Activated CD4-positive, alpha-beta T cell treated with anti-CD3 and anti-CD28 coated beads, Interleukin-2, amount 50 U/mL, for 1 hour (primary cell): ENCODE results near the gene SFMBT2.

Source experiments
- DNase-seq: peaks from one replicate; pipeline ENCODE4 v3.0.0-alpha.2; 2020

Gene SFMBT2

DNA sequence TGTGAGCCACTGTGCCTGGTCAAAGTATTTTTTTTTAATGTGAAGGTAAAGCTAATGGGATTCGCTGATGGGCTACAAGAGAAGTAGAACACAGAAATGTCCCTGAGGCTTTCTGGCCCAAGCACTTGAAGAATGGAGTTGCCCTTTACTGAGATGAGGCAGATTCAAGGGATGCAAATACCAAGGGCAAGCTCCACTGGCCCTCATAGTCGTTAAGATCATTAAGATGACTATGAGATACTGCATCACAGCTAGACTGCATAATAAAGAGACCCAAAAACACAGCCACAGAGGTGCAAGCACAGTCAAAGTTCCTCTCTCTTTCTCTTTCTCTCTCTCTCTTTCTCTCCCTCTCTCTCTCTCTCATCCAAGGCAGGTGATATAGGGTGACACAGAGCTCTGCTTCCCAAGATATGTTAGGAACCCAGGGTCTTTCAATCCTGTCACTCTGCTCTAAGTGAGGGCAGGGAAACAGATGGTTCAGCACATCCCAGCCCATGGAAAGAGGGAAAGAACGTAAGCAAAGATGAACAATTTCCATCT is 117.4 kb downstream of the SFMBT2 start:
- no peak for DNase-seq

DNA sequence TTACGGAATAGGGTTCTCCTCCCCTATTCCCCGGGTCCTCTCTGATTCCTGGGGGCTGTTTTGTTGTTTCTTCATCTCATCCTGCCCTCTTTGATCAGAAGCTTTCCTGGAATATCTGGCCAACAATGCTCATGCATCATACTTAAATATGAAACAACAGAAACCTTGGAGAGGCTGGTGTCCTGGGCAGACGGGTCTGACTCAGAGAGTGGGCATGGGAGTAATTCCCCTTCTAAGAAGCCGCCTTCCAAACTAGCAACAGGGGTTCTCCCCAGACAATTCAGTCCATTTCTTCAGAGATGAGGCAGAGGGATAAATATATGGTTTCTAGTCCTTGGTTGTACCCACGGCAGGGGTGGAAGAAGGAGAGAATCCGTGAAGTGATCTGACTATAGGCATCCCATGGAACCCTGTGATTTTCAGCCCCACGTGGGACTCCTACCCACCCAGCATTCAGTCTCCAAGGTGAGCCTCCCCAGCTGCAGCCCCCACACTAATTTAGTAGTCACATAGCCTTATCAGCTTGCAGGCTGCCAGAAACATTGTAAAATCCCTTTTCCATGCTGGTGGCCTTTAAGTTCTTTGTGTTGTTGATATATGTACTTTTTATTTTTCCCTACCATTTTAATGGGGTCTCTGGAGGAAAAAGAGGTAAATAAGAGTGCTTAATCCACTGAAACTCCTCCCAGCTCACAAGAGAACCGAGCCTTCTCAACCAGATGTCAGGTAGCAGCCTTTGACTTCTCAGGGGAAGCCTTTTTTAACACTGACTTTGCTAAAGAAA is 119.2 kb downstream of the SFMBT2 start:
- DNase-seq: no peak

DNA sequence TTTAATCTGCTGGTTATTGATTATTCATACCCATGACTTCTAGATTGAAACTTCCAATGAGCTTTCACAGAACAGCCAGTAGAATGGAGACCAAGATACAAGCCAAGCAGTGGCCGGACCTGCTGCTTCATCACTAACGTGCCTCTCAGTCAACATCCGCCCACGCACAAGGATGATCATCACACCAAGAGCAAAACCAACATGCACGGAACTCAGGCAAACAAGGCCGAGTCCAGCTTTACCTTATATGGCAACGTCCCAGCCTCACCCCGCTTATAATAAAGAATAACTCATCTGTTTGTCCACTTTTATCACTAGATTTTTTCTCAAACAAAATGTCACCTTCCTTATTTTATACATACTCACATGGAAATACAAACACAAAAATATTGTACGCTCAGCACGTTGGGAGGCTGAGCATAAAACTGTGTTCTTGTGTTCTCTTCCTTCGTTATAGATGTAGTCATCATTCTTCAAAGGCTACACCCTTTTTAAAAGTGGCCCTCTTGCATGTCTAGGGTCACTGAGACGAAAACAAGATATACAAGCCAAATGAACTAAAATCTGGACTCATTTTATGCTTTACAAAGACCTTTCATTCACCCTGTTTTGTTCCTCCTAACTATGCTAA is 122.7 kb downstream of the SFMBT2 start:
- DNase-seq: no peak

DNA sequence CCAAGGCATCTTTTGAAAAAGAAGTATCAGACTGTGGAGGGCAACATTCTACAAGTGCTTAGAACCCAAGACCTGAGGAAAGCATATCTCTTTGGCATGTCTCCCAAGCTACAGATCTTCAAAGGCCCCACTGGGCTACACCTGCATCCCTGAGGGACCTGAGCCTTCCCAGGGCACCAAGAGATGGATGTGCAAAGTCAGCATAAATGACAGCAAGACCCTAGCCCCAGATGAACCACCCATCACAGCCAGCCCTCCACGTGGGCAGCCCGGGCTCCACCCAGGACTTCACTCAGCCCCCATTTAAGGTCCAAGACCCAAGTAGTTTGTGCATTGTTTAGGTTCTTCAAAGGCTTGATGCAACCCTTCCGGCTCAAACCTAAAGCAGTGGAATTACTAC is 123.5 kb downstream of the SFMBT2 start:
- DNase-seq: no peak

DNA sequence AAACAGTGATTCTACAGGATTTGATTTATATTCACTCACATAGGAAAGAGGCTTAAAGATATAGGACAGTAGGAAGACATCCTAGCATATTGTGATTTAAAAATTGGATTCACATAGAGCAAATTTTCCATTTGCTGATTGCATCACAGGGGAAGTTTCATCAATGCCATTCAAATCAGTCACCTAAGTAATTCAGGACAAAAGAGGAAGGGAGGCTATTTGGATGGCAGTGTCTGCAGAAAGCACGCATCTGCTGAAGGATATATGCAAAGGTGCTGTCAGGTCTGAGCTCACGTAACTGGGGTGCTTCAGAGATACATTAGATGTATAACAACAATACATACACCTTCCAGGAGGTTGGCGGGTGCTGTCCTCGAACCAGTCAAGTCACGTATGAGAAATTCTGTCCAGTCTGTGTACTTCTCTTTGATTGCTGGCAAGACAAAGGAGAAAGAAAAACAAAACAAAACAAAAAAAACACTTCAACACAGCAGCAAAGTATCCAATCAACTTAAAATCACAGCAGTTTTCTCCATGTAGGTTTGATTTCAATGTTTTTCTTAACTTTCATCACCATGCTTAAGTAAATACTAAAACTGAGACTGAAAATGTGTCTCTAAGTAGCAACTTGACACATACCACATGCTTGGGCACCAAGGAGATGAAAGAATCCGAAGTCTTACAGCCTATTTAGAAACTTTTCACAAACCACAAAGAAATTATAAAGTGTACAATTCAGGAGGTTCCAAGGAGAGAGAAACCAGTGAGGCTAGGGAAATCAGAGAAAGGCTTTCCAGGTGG is 125.1 kb downstream of the SFMBT2 start:
- no peak for DNase-seq

DNA sequence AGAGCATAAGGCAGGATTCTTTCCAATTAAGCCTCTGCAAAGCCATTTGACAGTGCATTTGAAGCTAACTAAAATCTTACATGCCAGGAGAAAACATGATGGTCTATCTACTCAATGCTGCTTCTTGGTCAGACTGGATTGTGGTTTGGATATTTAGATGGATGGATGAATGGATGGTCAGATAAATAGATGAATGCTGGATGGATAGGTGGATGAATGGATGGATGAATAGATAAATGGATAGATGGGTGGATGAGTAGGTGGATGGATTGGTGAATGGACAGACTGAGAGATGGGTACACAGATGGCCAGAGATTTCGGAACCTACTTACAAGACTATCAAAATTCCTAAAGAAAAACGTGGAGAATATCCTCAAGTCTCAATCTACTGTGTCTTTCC is 127.6 kb downstream of the SFMBT2 start:
- no peak for DNase-seq

DNA sequence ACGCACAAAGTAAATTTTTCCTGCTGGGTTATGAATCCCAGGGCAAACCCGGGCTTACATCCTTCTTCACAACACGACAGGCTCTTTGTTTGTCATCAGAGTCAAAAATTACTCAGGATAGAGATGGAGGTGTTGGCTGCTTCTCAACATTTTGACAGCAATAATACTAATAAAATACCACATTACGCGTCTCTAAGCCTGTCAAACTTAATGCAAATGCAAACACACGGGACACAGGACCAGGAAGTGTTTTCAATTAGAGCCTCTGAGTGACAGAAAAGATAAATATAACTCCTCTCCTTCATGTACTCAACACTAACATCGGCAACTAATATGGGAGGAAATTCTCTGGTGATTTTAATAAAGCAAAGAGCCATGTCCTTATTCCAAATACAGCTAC is 128.4 kb downstream of the SFMBT2 start:
- no peak for DNase-seq

DNA sequence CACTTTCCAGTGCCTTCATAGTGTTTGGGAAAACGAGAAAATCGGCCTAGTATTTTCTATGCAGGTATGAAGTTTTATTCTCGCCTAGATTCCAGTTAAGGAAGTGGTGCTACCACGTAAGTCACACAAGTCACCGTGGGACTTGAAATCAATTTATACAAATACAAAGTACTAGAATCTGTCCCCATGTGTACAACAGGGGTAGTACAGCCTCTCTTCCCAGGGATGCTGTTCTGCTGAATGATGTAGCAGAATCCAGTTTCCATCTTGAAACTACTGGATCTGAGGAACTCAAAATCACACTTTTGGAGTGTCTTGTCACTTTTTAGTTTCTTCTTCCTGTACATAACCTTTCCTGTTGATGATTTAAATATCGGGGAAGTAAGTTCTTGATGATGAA is 129.4 kb downstream of the SFMBT2 start:
- DNase-seq: no peak

DNA sequence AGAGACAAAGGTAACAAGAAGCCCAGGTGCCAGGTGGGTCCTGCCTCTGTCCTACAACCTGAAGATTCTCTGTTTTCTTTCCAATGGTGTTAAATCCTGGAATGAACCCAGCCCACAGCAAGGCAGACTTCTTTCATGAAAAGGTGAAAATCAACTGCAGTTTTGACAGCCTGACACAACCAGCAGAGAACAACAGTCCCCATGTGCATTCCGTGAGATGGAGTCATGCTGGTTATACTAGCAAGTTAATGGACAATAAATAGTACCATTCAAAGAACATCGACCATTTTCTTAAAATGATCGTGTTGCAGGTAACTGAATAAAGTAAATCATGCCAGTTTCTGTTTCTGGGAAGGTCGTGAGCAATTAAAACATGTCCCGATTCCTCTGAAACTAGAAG is 131.5 kb downstream of the SFMBT2 start:
- DNase-seq: no peak

DNA sequence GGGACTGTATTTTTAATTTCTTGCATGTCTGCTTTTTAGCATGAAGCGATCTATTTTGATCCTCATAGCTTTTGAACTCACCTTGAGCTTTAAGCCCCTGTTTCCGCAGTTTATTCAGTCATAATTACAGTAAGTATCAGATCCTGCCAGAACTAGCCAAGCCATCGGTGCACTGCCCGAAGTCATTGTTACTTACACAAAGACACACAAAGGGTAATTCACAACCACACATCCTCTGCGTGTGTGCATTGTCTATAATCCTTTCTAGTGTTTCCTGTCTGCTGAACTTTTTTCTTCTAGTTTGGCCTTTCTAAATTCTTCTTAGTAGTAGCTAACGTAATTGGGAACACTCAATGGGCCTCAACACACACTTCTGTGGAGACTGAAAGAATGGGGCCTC is 133.0 kb downstream of the SFMBT2 start:
- DNase-seq: no peak

DNA sequence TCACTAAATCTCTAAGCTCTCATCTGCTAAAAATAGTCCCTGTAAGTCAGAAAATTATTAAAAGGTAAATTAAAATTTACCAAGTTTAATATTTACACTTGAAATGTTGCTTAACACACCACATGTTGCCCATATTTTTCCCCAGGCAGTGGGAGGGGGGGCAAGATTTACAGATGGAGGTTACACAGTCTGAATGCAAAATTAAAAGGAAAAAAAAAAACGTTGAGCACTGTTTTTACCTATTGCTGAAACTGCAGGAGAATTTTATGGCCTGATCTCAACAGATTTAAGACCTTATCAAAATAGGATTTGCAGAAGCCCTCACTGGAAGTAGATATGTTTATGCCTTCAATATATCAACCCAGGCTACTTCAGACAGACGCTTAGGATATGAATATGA is 133.4 kb downstream of the SFMBT2 start:
- no peak for DNase-seq

DNA sequence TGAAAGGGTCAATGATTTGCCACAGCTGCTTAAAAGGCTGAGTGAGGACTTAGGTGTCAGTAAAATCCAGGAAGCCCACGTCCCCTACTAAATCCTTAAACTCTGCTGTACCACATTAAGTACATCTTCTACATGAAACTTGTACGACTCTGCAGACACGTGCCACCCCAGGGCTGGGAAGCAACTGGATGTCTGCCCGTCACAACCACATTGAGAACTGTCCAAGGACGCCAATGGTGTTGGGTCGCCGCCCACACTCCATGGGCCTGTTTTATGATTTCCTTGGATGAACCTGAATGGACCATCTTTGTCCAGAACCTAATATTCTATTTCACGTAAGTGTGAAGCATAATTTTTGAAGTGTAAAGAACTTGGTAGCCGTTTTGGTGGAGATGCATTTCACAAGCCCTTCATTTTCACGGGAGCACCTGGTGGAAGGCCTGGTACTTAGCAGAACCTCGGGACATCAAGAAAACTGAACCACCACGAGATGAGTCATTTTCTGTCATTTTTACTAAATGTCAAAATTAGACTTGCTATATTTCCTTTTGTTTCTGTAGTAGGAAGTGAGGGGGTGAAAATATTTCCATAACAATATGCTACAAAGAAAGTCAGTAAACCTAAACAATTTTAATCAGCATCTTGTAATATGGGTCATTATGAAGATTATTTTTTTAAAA is 134.9 kb downstream of the SFMBT2 start:
- DNase-seq: no peak

DNA sequence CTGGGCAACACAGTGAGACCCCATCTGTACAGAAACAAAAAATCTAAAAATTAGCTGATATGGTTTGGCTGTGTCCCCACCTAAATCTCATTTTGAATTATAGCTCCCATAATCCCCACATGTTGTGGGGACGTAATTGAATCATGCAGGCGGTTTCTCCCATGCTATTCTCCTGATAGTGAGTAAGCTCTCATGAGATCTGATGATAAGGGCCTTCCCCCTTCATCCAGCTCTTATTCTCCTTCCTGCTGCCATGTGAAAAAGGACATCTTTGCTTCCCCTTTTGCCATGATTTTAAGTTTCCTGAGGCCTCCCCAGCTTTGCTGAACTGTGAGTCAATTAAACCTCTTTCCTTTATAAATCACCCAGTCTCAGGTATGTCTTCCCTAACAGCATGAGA is 136.5 kb downstream of the SFMBT2 start:
- DNase-seq: no peak

DNA sequence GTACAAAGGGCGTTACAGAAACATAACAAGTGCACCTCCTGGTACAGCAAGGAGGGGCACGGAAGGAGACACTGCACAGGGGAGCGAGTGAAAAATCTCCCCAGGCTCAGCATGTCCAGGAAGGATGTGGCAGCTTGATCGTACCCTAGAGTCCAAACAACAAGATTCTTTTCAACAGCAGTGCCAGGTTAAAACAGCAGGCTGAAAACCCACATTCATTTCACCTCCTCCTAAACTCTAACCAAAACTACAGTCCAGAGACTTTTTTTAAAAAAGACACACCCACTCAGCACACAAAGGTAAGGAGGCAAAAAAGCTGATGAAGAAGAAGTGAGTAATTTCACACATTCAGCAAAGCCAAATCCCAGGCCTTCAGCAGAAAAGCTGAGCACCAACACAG is 138.8 kb downstream of the SFMBT2 start:
- peak; percentile 17 for DNase-seq

DNA sequence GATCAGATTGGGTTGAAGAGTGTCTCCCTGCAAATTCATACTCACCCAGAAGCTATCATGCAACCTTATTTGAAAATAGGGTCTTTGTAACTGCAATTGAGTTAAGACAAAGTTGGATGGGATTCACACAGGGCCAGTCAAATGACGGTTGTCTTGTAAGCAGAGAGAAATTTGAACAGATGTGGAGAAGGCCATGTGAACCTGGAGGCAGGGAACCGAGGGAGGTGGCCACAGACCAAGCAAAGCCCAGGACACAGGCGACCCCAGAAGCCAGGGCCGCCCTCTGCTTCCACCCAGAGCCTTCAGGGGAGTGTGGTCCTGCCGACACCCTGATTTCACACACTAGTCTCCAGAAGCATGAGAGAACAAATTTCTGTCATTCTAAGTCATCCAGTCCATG is 140.8 kb downstream of the SFMBT2 start:
- no peak for DNase-seq

DNA sequence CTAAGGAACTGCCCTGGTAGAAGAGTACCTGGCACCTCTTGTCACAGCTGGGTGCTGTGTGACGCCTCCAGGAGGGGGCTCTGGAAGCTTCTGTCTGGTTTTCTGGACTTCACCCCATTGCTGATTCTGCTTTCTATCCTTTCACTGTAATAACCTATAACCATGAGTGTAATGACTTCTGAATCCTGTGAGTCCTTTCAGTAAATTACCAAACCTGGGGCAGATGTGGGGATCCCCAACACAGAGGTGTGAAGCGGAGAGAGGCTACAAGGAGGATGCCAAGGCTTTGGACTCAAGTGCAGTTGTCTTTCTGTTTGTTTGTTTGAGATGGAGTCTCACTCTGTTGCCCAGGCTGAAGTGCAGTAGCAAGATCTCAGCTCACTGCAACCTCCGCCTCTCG is 143.7 kb downstream of the SFMBT2 start:
- no peak for DNase-seq

DNA sequence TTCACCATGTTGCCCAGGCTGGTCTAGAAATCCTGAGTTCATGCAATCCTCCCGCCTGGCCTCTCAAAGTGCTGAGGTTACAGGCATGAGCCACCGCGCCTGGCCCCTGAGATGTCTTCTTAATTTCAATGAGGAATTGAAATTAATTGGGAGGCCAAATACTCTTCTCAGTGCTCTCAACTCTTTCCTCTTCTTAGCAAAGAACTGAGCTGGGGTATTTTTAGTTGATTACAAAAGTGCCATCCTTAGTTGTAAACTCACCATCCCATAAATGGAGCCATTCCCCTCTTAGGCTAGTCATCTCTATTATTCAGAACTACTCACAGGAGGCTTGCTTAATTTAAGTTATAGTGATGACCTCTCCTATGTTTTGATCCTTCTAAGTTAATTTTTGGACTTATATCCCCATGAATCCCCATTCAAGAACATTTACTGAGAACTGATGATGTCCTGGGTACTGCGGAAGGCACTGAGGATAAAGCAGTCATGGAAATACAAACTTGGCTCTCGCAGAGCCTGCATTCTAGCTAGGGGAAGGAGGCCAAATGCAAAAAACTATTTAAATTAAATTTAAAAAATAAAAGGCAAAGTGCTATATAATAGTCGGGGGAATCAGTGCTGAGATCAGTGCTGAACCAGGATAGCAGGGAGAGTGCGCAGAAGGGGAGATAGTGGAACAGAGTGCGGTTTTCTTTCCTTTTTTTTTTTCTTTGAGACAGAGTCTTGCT is 145.3 kb downstream of the SFMBT2 start:
- DNase-seq: no peak

DNA sequence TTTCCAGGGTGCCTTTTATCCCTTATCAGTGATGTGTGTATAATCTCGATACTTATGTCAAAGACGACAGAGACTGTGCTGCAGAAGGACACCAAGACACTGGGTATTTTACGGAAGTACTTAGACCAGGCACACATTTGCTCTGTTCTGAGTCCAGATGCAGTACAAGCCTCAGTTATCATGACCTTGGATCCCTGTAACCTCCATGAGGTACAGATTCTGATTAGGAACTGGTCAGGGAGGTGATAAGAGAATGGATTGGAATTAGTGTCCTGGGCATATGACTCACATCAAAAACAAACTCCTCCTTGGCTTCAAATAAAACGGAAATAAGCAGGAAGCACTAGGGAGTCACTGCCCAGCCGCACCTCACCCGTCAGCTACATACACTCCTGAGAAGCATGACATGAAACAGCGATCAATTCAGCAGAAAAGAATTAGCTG is 146.5 kb downstream of the SFMBT2 start:
- no peak for DNase-seq

DNA sequence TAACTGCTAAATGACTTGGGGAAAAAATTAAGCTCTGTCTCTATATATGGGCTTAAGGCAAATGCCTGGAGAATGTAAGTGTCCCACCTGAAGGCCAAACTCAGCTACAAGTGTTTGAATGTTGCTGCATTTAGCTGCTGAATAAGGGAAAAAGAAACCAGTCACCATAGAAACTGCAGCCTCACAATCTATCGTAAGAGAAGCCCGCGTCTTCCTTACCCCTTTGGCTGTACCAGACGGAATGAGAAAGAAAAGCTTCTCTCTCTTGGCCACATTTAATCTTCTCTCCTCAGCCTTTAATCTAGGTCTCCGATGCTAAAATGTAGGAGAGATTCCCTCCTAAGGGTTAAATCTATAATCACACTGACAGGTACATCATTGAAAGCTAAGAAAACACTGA is 147.2 kb downstream of the SFMBT2 start:
- no peak for DNase-seq

DNA sequence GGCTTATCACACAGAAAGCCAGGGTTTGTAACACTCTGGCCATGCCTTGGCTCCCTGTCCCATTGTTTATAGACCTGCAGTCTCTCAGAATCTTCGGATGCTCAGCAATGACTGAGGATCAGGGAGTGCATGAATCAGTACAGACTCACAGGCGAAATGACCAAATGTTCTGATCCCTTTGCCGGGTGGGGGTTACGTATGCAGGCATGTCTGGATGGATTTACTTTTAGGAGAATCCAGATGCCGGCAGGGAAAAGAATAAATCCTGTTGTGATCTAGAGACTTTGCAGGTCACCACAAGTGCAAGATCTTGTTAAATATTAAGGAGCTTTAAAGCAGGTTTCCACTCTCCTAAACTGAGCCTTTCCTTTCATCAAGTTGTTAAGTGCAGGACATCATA is 149.5 kb downstream of the SFMBT2 start:
- no peak for DNase-seq

DNA sequence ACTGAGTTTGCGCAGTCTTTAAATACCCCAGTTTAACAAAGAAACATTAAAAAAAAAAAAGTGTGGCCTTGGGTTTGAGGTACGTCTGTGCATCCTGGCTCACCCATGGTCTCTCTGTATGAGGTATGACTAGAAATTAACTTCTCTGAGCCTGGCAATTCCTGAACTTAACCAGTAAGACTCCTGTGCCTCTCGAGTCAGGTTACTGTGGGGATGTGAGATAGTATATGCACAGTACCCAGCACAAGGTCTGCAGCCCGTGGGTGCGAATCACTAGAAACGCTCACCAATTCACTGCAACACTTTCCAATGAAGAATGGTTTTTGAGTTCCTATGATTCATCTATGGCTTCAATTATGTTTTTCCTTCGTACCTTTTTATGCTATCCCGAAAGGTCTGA is 149.9 kb downstream of the SFMBT2 start:
- DNase-seq: no peak

DNA sequence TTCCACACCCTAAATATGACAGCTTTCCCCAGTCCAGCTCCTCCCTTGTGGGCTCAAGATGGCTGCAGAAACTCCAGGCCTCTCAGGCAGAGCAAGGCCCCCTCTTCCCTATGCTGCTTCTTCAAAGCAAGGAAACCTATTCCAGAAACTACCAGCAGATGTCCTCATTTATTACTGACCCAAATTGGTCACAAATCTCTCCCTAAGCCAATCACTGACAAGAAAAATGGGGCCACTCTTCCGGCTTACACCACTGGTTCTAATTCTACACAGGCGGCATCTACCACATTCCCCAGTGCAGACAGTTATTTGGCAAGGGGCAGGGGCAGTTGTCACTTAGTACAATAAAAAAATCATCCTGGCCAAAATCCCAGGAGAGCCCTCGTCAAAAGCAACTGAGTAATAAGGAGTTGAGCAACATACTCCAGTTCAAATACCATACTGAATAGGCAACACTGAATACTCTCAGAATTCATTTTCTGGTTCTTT is 150.4 kb downstream of the SFMBT2 start:
- DNase-seq: no peak
